GM08714 (cell line): ENCODE data around the gene TLR9.

Source experiments
- H3K4me3 ChIP-seq: fragments of 200-500 bp; sonication (Bioruptor generic); 2 replicates; pipeline ENCODE4 v1.5.1; 2014; ENCODE audit warnings: mild to moderate bottlenecking, low read length, inconsistent platforms
- ZNF274 ChIP-seq: IDR thresholded peaks from 2 replicates; pipeline ENCODE4 v1.6.1; 2012; ENCODE audit warnings: mild to moderate bottlenecking, low read depth, low read length

Gene TLR9

DNA sequence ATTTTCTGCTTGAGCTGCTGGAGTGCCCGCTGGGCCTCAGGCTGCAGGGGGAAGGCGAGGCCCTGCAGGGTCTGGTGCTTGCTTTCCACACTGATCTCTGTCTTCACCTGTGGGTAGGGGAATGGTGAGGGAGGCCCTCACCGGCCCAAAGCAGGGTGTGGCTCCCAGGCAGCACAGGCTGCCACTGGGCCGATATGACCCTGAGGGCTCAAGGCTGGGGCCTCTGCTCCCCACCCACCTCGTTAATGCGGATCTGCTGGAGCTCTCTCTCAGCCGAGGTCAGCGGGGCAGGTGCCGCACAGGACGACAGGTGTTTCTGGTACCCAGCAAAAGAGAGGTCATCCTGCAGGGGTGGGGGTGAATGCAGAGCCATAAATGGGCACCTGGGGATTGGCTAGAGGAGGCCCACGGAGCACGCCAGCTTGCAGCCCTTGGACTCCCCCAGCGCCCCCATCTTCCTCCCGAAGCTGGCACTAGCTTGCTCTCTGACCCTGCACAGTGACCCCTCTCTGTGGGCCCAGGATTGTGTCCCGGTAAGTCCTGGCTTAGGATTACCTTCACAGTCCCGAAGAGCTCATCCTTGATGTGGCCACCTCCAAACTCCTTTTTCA, 5.5 kb upstream of the TLR9 start:
- H3K4me3 ChIP-seq = no peak overlapping the region
- no peak for TF ChIP-seq ZNF274

DNA sequence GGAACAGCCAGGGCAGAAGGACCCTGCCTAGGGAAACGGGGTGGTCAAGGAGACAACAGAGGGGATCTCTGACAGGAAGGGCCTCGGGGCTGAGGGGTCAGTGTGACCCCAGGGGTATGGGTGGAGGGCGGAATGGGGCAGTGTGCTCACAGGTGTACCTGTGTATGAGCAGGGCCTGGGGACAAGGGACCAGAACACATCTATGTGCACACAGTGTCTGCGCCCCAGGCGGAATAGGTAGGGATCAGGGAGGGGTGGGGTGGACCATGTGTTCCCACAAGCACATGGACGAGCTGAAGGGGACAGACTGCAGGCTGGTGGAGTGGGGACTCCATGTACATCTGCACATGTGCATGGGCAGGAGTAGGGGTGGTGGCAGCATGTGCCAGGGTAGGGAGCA, 5.0 kb upstream of the TLR9 start:
- no peak for TF ChIP-seq ZNF274
- H3K4me3 ChIP-seq = no peak overlapping the region

DNA sequence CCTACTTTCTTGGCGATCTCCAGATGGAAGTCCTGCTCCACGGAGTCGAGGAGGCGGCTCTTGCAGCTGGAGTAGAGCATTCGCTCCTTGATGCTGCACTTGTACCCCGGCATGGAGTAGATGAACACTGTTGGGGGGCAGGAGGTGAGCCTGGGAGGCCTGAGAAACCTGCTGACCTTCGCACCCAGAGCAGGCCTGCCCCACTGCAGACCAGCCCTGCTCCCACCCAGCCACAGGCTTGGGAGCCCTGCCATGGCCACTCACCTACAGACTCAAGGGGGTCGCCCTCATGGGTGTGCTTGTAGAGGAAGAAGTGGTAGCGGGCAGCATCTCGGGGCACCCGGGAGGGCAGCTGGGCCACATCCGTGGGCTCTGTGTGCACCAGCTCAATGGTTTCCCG, 4.2 kb upstream of the TLR9 start:
- no peak for TF ChIP-seq ZNF274
- H3K4me3 ChIP-seq = no peak overlapping the region

DNA sequence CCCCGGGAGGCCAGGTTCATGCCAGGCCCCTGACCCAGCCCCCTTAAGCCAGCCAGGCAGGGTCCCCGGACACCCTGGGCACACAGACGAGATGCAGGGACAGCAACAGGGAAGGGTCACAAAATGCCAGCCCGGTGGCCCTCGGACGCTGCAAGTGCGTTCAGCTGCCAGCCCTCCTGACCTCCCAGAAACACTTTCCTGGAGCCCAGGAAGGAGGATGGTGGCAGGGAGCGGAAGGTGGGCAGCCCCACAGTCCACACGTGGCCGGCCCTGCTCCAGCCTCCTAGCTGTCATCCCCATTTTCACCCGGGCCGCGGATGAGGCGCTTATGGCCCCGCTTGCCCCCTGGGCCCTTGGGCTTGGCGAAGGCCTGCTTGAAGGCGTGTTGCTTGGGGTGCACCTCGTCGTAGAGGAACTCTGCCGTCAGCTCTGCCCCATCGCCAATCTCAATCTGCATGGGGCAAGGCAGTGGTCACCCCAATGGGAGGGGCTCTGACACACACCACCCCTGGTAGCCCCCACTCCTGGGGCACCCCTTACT, 3.4 kb upstream of the TLR9 start:
- no peak for TF ChIP-seq ZNF274
- H3K4me3 ChIP-seq = no peak overlapping the region

DNA sequence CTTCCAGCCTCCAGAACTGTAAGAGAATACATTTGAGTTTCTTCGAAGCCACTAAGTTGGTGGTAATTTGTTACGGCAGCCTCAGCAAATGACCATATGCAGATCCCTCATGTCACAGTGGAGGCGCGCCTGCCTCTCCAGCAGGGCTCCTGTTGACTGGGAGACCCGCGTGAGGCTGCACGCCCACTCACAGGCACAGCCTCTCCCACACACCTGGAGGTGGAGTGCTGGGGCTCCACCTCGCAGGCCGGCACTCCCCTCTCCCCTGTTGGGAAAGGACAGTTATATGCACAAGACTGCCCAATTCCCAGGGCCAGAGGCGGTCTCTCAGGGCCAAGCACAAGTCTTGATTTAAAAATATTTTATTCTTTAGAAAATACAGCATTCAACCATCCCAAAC, 2.8 kb upstream of the TLR9 start:
- no peak for TF ChIP-seq ZNF274
- H3K4me3 ChIP-seq = no peak overlapping the region

DNA sequence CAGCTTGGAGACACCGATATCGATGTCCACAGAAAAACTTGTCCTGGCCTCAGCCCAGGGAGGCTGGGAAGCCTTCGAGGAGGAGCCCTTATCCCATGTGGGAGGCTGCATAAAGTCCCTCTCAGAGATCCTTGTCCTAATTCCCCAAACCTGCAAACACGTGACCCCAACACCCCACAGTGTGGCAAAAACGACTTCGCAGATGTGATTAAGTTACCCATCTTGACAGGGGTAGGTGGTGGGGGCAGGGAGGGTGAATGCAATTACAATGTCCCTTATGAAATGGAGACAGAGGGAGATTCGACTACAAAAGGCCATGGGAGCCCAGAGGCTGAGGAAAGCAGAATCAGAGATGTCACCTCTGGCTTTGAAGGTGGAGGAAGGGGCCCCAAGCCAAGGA, 2.3 kb upstream of the TLR9 start:
- no peak overlapping the region for H3K4me3 ChIP-seq
- no peak for TF ChIP-seq ZNF274

GRCh38 chr3:52227117-52227516, 1.7 kb upstream of the TLR9 start:
- H3K4me3 ChIP-seq = no peak overlapping the region
- TF ChIP-seq ZNF274 = no peak

- H3K4me3 ChIP-seq = no peak overlapping the region
- TF ChIP-seq ZNF274 = no peak
Measured at GRCh38 chr3:52226229-52226817, 878 bp upstream of the TLR9 start.

DNA sequence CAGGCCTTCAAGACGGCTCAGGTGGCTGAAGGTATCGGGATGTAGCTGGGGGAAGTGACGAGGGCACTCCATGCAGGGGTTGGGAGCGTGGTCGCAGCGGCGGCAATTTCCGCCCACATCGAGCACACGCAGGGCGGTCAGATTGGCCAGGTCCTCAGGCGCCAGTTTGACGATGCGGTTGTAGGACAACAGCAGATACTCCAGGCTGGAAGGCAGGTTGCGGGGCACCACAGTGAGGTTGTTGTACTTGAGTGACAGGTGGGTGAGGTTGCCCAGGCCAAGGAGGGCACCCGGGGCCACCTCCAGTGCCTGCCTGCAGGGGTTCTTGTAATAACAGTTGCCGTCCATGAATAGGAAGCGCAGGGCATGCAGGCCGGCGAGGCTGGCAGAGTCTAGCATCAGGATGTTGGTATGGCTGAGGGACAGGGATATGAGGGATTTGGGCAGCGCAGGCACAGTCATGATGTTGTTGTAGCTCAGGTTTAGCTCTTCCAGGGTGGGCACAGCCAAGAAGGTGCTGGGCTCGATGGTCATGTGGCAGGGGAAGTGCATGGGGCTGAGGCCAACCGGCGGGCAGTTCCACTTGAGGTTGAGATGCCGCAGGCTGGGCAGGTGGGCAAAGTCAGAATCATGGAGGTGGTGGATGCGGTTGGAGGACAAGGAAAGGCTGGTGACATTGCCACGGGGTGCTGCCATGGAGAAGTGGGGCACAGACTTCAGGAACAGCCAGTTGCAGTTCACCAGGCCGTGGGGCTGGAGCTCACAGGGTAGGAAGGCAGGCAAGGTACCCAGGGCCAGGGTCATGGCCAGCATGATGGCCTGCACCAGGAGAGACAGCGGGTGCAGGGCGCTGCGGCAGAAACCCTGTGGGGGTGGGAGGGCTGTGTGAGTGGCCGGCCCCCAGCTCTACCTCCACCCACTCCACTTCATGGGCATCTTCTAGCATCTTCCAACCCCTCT, 1.7 kb downstream of the TLR9 start:
- TF ChIP-seq ZNF274 = no peak
- H3K4me3 ChIP-seq = no peak overlapping the region; the same call in 1 of the 2 replicates

GRCh38 chr3:52222319-52223221, 2.9 kb downstream of the TLR9 start:
- no peak for TF ChIP-seq ZNF274
- H3K4me3 ChIP-seq = no peak overlapping the region

DNA sequence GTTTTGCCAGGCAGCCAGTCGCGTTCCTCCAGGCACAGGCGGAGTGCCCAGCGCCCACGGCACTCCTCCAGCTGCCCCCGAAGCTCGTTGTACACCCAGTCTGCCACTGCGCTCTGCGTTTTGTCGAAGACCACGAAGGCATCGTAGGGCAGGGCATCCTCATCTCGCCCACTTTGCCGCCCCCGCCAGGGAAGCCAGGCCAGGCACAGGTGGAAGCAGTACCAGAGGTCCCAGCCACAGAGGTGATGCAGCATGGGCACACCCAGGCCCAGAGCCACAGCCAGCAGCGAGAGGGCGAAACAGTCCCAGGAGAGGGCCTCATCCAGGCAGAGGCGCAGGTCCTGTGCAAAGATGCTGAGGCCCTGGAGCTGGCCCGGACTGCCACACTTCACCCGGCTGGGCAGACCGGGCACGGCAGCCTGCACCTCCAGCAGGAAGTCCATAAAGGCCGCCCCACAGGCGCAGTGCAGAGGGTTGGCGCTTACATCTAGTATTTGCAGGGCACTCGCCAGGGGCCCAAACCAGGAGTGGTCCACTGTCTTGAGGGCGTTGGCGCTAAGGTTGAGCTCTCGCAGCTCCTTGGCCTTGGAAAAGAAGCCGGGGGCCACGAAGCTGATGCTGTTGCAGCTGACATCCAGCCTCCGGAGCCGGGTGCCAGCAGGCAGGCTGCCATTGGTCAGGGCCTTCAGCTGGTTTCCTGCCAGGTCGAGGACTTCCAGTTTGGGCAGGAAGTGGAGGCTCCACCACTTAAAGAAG, 3.7 kb downstream of the TLR9 start:
- no peak for TF ChIP-seq ZNF274
- no peak overlapping the region for H3K4me3 ChIP-seq

- no peak overlapping the region for H3K4me3 ChIP-seq
- TF ChIP-seq ZNF274 = no peak
Measured at GRCh38 chr3:52221141-52221562, 4.3 kb downstream of the TLR9 start.

DNA sequence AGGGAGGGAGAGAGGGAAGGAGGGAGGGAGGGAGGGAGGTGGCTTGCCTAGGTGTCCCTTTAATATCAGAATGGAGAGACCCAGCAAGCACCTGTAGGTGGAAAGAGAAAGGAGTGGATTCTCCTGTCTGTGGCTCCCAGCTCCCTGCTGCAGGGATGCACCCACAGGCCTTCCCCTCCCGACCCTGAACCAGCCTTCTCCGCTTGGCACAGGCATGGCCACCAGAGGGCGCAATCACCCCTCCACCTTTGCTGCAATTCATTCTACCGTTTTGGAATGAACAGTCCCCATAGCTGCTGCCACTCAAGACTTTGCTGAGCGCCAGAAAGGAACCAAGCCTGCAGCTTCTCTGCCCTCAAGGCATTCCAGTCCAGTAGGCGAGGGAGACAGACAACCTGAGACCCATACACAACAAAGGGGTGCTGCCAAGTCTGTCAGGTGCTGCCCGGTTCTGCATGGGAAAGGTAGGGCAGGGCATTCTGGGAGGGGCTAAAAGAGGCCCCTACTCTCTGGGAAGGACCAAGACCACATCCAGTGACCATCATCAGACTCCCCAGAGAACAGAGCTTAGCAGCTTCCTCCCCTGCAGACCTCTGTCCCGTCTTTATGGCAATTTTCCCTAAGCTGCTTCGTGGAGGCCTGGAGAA, 4.9 kb downstream of the TLR9 start:
- H3K4me3 ChIP-seq = no peak overlapping the region
- no peak for TF ChIP-seq ZNF274
